GM19328 (cell line): ENCODE measurements around the gene FUT4.
"Not testable (repeated sequence)": the region's sequence is repeated elsewhere in the genome, so short reads cannot be mapped to it uniquely, and the experiment has no call there.

Experiments used
- ATAC-seq: cut with Tn5 transposase; IDR thresholded peaks from one replicate; pipeline ENCODE4 v1.9.1; 2021; ENCODE audit warnings: mild to moderate bottlenecking, moderate library complexity; ENCODE audit not compliant: unreplicated experiment

Gene FUT4, protein sequence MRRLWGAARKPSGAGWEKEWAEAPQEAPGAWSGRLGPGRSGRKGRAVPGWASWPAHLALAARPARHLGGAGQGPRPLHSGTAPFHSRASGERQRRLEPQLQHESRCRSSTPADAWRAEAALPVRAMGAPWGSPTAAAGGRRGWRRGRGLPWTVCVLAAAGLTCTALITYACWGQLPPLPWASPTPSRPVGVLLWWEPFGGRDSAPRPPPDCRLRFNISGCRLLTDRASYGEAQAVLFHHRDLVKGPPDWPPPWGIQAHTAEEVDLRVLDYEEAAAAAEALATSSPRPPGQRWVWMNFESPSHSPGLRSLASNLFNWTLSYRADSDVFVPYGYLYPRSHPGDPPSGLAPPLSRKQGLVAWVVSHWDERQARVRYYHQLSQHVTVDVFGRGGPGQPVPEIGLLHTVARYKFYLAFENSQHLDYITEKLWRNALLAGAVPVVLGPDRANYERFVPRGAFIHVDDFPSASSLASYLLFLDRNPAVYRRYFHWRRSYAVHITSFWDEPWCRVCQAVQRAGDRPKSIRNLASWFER

GRCh38 chr11:94543695-94544645, at the start of gene FUT4:
FUT4 (plus strand) TSS chr11:94543921; CDS start chr11:94544134, 213 bp downstream.
- ATAC-seq: peak; percentile 85

GRCh38 chr11:94494126-94494680, 49.5 kb upstream of the FUT4 start:
- peak; percentile 54 for ATAC-seq

DNA sequence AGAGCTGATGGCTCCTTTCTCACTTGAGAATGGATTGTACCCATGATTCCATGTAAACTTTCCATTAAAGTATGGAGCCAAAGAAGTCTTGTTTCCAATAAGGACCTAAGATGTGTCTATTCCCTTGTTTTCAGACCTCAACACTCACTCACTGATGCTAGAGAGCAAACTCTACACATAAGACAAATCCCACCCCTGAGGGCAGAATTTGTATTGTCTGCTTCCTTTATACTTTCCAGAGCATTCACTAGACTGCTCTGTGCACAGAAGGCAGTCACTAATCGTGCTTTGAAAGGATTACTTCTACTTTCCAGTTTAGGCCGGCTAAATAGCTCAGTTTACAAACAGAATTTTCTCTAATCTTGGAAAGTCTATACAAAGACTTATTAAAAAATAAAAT, 43.5 kb upstream of the FUT4 start:
- no peak for ATAC-seq

GRCh38 chr11:94501522-94501921, 42.2 kb upstream of the FUT4 start:
- no peak for ATAC-seq

GRCh38 chr11:94504689-94505293, 38.9 kb upstream of the FUT4 start:
- no peak for ATAC-seq

DNA sequence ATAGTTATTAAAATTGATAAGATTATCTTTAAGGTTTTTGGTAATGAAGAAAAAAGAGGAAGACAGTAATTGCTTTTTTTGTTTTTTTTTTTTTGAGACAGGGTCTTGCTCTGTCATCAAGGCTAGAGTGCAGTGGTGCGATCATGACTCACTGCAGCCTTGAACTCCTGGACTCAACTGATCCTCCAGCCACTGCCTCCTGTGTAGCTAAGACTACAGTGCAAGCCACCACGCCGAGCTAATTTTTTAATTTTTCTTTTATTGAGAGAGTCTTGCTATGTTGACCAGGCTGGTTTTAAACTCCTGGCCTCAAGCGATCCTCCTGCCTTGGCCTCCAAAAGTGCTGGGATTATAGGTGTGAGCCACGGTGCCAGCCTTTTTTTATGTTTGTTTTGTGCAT, 37.2 kb upstream of the FUT4 start:
- ATAC-seq: not testable (repeated sequence)

GRCh38 chr11:94507485-94507884, 36.2 kb upstream of the FUT4 start:
- ATAC-seq: no peak

- peak; percentile 85 for ATAC-seq
Measured at GRCh38 chr11:94511932-94512781, 31.6 kb upstream of the FUT4 start, which contains the start of gene C11orf97. C11orf97 (plus strand) TSS chr11:94512461; CDS start chr11:94512529, 68 bp downstream.

- ATAC-seq: no peak
Measured at GRCh38 chr11:94513091-94513490, 30.6 kb upstream of the FUT4 start.

- ATAC-seq: no peak
Measured at GRCh38 chr11:94515398-94515797, 28.3 kb upstream of the FUT4 start.

GRCh38 chr11:94516725-94517124, 27.0 kb upstream of the FUT4 start:
- ATAC-seq: no peak

DNA sequence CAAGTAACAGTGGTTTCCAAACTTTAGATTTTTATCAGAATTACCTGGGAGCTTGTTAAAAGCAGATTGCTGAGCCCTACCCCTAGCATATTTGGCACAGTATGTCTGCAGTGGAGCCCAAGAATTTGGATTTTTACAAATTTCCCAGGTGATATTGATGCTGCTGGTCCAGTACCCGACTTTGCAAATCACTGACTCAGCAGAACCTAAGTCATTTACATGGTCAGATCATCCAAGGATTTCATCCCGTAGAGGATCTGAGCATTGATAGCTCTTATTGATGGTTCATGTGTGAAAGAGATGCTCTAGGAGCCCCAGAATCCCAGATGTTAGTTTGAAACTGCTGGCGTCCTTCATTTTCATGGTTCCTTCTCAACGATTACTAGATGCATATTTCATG, 25.4 kb upstream of the FUT4 start:
- ATAC-seq: no peak

GRCh38 chr11:94519478-94520084, 24.1 kb upstream of the FUT4 start:
- no peak for ATAC-seq

DNA sequence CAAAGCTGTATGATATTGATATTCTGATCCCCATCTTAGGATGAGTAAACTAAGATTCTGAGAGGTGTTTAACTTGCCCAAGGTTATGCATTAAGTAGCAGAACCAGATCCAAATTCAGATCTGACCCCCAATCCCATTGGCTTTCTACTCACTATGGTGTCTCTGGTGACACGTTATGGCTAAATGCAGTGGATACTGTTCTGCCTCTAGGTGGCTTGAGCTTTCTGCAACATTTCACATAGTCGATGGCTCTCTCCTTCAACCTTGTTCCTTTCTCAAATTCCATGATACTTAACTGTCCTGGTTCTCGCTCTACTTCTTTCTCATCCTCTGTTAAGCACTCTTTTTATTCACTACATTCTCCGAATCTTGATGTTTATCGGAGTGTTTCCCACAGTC, 22.0 kb upstream of the FUT4 start:
- no peak for ATAC-seq

DNA sequence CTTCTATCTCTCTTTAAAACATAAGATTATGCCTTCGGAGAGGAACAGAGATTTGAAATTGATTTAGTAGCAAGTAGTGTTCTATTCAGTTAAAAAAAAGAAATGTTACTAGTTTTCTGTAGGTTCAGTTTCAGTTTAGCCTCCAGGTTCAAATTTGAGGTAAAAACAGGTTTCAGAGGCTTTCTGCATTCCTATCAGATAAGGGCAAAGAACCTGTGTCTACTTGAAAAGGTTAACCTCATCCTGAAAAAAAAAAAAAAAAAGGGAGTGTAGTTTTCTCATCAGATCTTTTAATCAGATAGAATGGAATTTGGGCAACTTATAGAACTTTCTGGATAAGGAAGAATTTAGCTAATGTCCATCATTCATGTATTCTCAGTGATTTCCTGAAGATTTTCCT, 19.4 kb upstream of the FUT4 start:
- no peak for ATAC-seq

GRCh38 chr11:94525546-94526324, 18.0 kb upstream of the FUT4 start:
- ATAC-seq: no peak

GRCh38 chr11:94526645-94527438, 16.9 kb upstream of the FUT4 start:
- ATAC-seq: no peak

- no peak for ATAC-seq
Measured at GRCh38 chr11:94528551-94528950, 15.2 kb upstream of the FUT4 start.
